B cell (primary cell): ENCODE data around the gene SLC43A1. TPM values are rescaled to one million over a fixed set of nuclear protein-coding genes. Genes with fewer than 3 reads are reported as not detected.

Experiments used
- ATAC-seq: fragments of 200-7000 bp; cut with Tn5 transposase; one replicate; pipeline ENCODE4 v1.10.0; 2021; ENCODE audit warnings: low read depth, mild to moderate bottlenecking, moderate number of reproducible peaks, moderate library complexity
- CTCF ChIA-PET: fragments of 350-600 bp; sonication (Branson Sonifier 250); formaldehyde crosslinking; loops from one replicate; lab custom pipeline; 2021; ENCODE audit warnings: antibody characterized with exemption, inconsistent platforms; lab: Charles Lee
- POLR2A ChIA-PET: fragments of 350-600 bp; sonication (Branson Sonifier 250); formaldehyde crosslinking; loops from one replicate; lab custom pipeline; 2021; ENCODE audit warnings: antibody characterized with exemption; lab: Charles Lee
- DNase-seq: peaks from one replicate; pipeline ENCODE4 v3.0.0; 2013
- H2AFZ ChIP-seq: 2 replicates; pipeline ENCODE4 v1.6.1; 2012; ENCODE audit warnings: mild to moderate bottlenecking, low read depth, low read length; ENCODE audit not compliant: insufficient read depth, poor library complexity, severe bottlenecking
- H3K27ac ChIP-seq, 2 donors: 1 replicate in 1 of 2; 2 replicates in 1 of 2; pipeline ENCODE4 v1.5.1; 2012 to 2013; ENCODE audit warnings: low read length in 2 of 2, mild to moderate bottlenecking in 2 of 2, moderate library complexity in 1 of 2
- H3K27me3 ChIP-seq, 4 experiments: fragments of 200-600 bp in 1 of 4; sonication (generic) in 1 of 4; replicated peaks in 1 of 4; 1 replicate in 2 of 4; 2 replicates in 2 of 4; pipeline versions ENCODE4 v1.6.1 to v1.7.0; 2013 to 2016; ENCODE audit warnings: low read length in 3 of 4, mild to moderate bottlenecking in 2 of 4, mixed read lengths in 1 of 4, moderate library complexity in 1 of 4; ENCODE audit not compliant: insufficient read depth in 4 of 4, control insufficient read depth in 3 of 4; ENCODE audit errors: control extremely low read depth in 1 of 4
- H3K36me3 ChIP-seq, 2 experiments: replicated peaks in 1 of 2; 1 replicate in 1 of 2; 2 replicates in 1 of 2; pipeline versions ENCODE4 v1.6.1 to v1.7.1; 2013; ENCODE audit warnings: low read length in 1 of 2; ENCODE audit not compliant: insufficient read depth in 2 of 2, control insufficient read depth in 1 of 2; ENCODE audit errors: control extremely low read depth in 1 of 2, extremely low read depth in 1 of 2
- H3K4me1 ChIP-seq, 2 donors: fragments of 200-600 bp in 1 of 2; sonication (generic) in 1 of 2; 1 replicate in 1 of 2; 2 replicates in 1 of 2; pipeline versions ENCODE4 v1.5.1 to v1.6.1; 2013 to 2017; ENCODE audit warnings: low read length in 2 of 2; ENCODE audit not compliant: control insufficient read depth in 2 of 2, insufficient read depth in 2 of 2
- H3K4me2 ChIP-seq: replicated peaks from 2 replicates; pipeline ENCODE3; 2012; ENCODE audit warnings: mild to moderate bottlenecking, low read depth, low read length; ENCODE audit not compliant: poor library complexity, severe bottlenecking
- H3K4me3 ChIP-seq, 5 experiments: fragments of 200-600 bp in 1 of 5; sonication (generic) in 1 of 5; 1 replicate in 3 of 5; 2 replicates in 2 of 5; pipeline versions ENCODE4 v1.5.1 to v1.7.0; 2011 to 2016; ENCODE audit warnings: low read length in 4 of 5, mild to moderate bottlenecking in 4 of 5, low read depth in 2 of 5, control low read depth in 1 of 5, moderate library complexity in 1 of 5; ENCODE audit not compliant: insufficient read depth in 1 of 5; ENCODE audit errors: control extremely low read depth in 1 of 5, extremely low read depth in 1 of 5
- H3K79me2 ChIP-seq: fragments of 200-600 bp; sonication (generic); one replicate; pipeline ENCODE4 v1.6.0; 2016; ENCODE audit warnings: low read length; ENCODE audit not compliant: control insufficient read depth, insufficient read depth
- H3K9ac ChIP-seq: fragments of 200-600 bp; sonication (generic); 2 replicates; pipeline ENCODE4 v1.6.1; 2017; ENCODE audit warnings: mild to moderate bottlenecking, low read length, moderate library complexity
- H3K9me3 ChIP-seq, 3 donors: one replicate each; pipeline versions ENCODE4 v1.6.1 to v1.7.1; 2013; ENCODE audit warnings: low read length in 2 of 3; ENCODE audit not compliant: control insufficient read depth in 2 of 3, insufficient read depth in 1 of 3; ENCODE audit errors: control extremely low read depth in 1 of 3
- H4K20me1 ChIP-seq: 2 replicates; pipeline ENCODE4 v1.6.0; 2012; ENCODE audit warnings: mild to moderate bottlenecking, low read length; ENCODE audit not compliant: insufficient read depth, control insufficient read depth, poor library complexity, severe bottlenecking
- H3K27ac Mint-ChIP-seq: one replicate; pipeline ENCODE4 v1.8.0; 2021; ENCODE audit warnings: mixed read lengths
- H3K27me3 Mint-ChIP-seq: one replicate; pipeline ENCODE4 v1.8.0; 2021; ENCODE audit warnings: mixed read lengths
- H3K4me1 Mint-ChIP-seq: one replicate; pipeline ENCODE4 v1.8.0; 2021; ENCODE audit warnings: mixed read lengths
- H3K4me3 Mint-ChIP-seq: one replicate; pipeline ENCODE4 v1.8.0; 2021; ENCODE audit warnings: mixed read lengths
- H3K9me3 Mint-ChIP-seq: one replicate; pipeline ENCODE4 v1.8.0; 2022; ENCODE audit warnings: mixed read lengths; ENCODE audit not compliant: insufficient read depth
- CTCF ChIP-seq: fragments of 200-600 bp; IDR thresholded peaks from one replicate; pipeline ENCODE4 v1.8.0; 2022; ENCODE audit warnings: antibody characterized with exemption, mild to moderate bottlenecking
- EZH2 ChIP-seq: IDR thresholded peaks from 2 replicates; pipeline ENCODE4 v1.6.1; 2012; ENCODE audit warnings: borderline replicate concordance, low read depth, mild to moderate bottlenecking, moderate library complexity, low read length; ENCODE audit not compliant: insufficient read depth, poor library complexity, severe bottlenecking
- WGBS: methylation state at CpG from one replicate; pipeline ENCODE4 v1.1.5; 2013; ENCODE audit warnings: missing lambda C conversion rate; ENCODE audit not compliant: insufficient coverage; 5-methylcytosine and 5-hydroxymethylcytosine counted together
- intact Hi-C: fragments of 100-400 bp; cut with micrococcal nuclease; formaldehyde crosslinking; loops from one replicate; pipeline ENCODE4 v1.10.0; 2022
- polyA plus RNA-seq: library from polyadenylated mRNA; depleted of rRNA; stranded (reverse); fragments of >200 nt; gene quantifications from 2 replicates; pipeline ENCODE4 v1.2.3, GENCODE V29; 2012
- total RNA-seq, 2 donors: library from RNA; stranded (reverse); fragments of 120-200 nt in 1 of 2; gene quantifications; 1 replicate in 1 of 2; 2 replicates in 1 of 2; pipeline versions ENCODE4 v1.2.3 to v1.2.4, GENCODE V29; 2013 to 2022

The SLC43A1 gene
- total and polyA plus RNA-seq, 2 donors (not counting 1 experiment from before 2014, with no cell fraction given) = 3.7 to 6.4 TPM

GRCh38 chr11:57477507-57478189 is 37.9 kb downstream of the SLC43A1 start:
- peaks cover 5% of the 10 kb centered on the region for H3K27me3 Mint-ChIP-seq
- Histone ChIP-seq H3K4me1 (peaks cover 36 to 42% of the 10 kb centered on the region in 2 donors), H3K4me3 (no peak overlapping the region), H3K36me3 (no peaks in the 10 kb centered on the region), H3K79me2 (no peaks in the 10 kb centered on the region), H3K27ac (no peak overlapping the region), H3K9ac (no peak overlapping the region), H3K9me3 (no peaks in the 10 kb centered on the region), H4K20me1 (no peaks in the 10 kb centered on the region), H2AFZ (no peak overlapping the region), H3K27me3 (peaks cover 0 to 31% (median 6%) of the 10 kb centered on the region in 4 experiments), H3K4me2 (no peak overlapping the region)
- peak overlapping the region; percentile 90 for H3K4me3 Mint-ChIP-seq
- TF ChIP-seq CTCF (no peak), EZH2 (no peak)
- POLR2A ChIA-PET = no interaction called here
- intact Hi-C loops = no loop called here
- H3K9me3 Mint-ChIP-seq = no peaks in the 10 kb centered on the region
- ATAC-seq (no peak), DNase-seq (no peak)
- 95% methylated on average over 11 of the region's 11 CpGs for WGBS
- CTCF ChIA-PET = interaction anchor here (1.0 to 12.5 kb wide), 5 partner anchors 12 to 39 kb away, joined by 3 to 148 read pairs (median 3); no protein-coding TSS in a partner anchor
- H3K4me1 Mint-ChIP-seq = peaks cover 48% of the 10 kb centered on the region
- H3K27ac Mint-ChIP-seq = no peak overlapping the region
